ENCODE data around the gene PISD. TPM values are rescaled to one million over a fixed set of nuclear protein-coding genes. Genes with fewer than 3 reads are reported as not detected.

Gene PISD
- total RNA-seq, 3 donors from 2014 or later (not counting 1 experiment from before 2014, with no cell fraction given), result 36.0 to 52.1 (median 47.8) TPM

Other genes with a start within 250 kb of the PISD start
- 10 to 100 TPM; 31.1 to 41.7 (median 41.2) TPM for gene EIF4ENIF1, start 172.4 kb downstream of the PISD start, total RNA-seq
- 100 to 1,000 TPM; 208 to 225 (median 217) TPM for gene SFI1, start 165.7 kb downstream of the PISD start, total RNA-seq
- 10 to 100 TPM; 39.3 to 54.1 (median 54.0) TPM for gene PRR14L, start 87.9 kb upstream of the PISD start, total RNA-seq
- 10 to 100 TPM; 56.7 to 67.9 (median 62.6) TPM for gene DEPDC5, start 91.8 kb upstream of the PISD start, total RNA-seq

Data from natural killer cell (primary cell).